ENCODE measurements around the gene SLC6A4. TPM values are rescaled to one million over a fixed set of nuclear protein-coding genes. Genes with fewer than 3 reads are reported as not detected.

SLC6A4 gene
- total RNA-seq, 1 donor from 2014 or later, result not detected

DNA sequence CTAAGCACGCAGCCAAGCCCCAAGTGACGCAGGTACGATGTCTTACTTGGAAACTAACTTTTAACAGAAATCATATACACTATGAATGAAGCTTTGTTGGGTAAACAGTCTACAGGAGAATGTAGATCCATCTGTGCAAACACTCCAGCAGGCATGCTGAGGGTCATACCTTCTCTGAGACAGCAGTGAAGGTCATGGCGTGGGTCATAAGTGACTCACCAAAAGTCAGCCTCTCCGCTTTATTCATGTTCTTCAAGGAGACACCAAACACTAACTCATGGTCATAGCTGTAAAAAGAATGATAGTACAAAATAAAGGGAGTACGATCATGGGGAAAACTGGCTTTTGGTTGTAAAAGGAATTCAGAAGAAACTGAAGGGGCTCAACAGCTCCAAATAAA, 35.6 kb upstream of the SLC6A4 start:
- TF ChIP-seq, protein P1, sequence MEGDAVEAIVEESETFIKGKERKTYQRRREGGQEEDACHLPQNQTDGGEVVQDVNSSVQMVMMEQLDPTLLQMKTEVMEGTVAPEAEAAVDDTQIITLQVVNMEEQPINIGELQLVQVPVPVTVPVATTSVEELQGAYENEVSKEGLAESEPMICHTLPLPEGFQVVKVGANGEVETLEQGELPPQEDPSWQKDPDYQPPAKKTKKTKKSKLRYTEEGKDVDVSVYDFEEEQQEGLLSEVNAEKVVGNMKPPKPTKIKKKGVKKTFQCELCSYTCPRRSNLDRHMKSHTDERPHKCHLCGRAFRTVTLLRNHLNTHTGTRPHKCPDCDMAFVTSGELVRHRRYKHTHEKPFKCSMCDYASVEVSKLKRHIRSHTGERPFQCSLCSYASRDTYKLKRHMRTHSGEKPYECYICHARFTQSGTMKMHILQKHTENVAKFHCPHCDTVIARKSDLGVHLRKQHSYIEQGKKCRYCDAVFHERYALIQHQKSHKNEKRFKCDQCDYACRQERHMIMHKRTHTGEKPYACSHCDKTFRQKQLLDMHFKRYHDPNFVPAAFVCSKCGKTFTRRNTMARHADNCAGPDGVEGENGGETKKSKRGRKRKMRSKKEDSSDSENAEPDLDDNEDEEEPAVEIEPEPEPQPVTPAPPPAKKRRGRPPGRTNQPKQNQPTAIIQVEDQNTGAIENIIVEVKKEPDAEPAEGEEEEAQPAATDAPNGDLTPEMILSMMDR (conservative IDR thresholded peaks at IDR 0.05; ENCODE audit: low read depth, low read length), result no peak
- DNase-seq (ENCODE audit: low read depth), result no peak
- H3K4me3 ChIP-seq (ENCODE audit: low read depth, low read length), result no peak overlapping the region

GRCh38 chr17:30267625-30268024, 32.1 kb upstream of the SLC6A4 start:
- no peak for DNase-seq (ENCODE audit: low read depth)
- H3K4me3 ChIP-seq (ENCODE audit: low read depth, low read length), result no peak overlapping the region
- TF ChIP-seq, protein P1 (conservative IDR thresholded peaks at IDR 0.05; ENCODE audit: low read depth, low read length), result no peak

DNA sequence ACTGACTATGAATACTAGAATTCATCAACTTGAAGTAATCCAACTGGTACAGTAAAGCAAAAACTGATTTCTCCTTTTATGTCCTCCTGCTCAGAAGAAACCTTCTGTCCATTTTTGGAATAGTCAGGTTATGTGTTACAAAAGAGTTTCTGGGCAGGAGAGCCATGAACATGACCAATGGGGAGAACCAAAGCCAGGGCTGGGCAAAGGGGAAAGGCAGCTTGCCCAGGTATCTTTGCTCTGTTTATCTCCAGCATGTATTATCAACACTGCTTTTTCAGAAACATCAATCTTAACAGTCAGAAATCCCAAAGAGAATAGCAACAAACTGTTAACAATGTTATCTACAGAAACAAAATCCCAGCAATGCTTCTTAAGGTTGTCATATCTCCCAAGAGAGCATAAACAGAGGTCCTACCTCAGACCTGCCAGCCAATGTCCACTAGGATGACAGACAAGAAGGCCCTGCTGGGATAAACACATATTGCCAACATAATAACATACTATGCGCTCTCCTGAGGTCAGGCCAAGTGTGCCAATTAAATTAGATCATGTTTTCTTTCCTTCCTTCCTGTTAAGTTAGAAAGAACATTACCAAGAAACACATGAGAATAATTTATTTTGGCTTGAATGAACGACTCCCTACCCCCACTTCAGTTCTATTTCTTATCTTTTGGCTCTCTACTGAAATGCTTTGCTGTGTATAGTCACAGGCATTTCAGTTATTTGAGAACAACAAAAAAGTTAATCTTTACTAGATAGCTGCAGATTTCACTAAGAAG, 28.2 kb upstream of the SLC6A4 start:
- peak; percentile 52 for DNase-seq (ENCODE audit: low read depth)
- no peak overlapping the region for H3K4me3 ChIP-seq (ENCODE audit: low read depth, low read length)
- TF ChIP-seq, protein P1 (conservative IDR thresholded peaks at IDR 0.05; ENCODE audit: low read depth, low read length), result no peak

DNA sequence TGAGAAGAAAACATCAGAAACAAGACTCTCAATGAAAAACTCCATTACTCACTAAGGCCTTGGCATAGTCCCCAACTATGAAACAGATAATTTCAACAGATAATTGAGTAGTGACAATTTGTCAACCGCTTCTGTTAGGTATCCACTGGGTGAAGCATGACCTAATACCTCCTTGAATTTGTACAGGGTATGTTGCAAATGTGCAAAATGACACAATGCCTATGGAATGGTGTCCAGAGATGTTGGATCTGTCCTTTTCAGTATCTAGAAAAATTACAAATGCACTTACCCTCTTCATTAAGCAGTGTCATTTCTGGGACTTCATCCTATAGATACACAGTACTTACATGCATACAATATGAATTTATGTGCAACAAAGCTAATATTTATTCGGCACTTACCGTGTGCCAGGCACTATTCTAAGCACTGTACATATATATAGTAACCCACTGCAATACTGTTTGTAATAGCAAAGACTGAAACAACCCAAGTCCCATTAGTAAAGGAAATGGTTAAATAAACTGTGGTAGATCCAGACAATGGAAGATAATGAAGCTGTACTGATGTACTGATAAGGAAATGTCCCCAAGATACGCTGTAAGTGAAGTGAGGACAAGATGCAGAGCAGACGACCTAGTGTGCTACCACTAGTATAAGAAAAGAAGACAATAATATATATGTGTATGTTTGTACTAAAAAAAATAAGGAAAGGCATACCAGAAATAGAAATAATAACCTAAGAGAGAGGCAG, 21.4 kb upstream of the SLC6A4 start:
- no peak overlapping the region for H3K4me3 ChIP-seq (ENCODE audit: low read depth, low read length)
- DNase-seq (ENCODE audit: low read depth), result no peak
- TF ChIP-seq, protein P1 (conservative IDR thresholded peaks at IDR 0.05; ENCODE audit: low read depth, low read length), result no peak

- no peak for DNase-seq (ENCODE audit: low read depth)
- TF ChIP-seq, protein P1 (conservative IDR thresholded peaks at IDR 0.05; ENCODE audit: low read depth, low read length), result no peak
- H3K4me3 ChIP-seq (ENCODE audit: low read depth, low read length), result no peak overlapping the region
These were observed 18.7 kb upstream of the SLC6A4 start for GRCh38 chr17:30254150-30254549.

DNA sequence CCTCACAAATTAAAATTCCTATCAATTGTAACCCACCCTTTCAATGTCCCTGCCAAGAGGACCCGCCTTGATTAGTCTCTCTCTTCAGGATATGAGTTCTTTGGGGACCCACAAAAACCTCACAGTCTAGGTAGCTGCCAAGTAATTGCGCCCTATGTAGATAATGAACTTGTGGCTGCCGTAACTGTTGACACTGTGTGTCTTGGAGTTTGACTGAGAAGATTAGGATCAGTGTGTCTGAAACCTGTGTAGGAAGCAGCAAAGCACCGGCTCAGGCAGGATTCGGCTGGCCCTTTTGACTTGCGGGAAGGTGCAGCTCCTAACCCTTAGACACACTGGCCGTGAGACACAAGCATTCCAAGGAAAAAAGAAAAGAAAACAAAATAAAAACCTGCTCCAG, 17.8 kb upstream of the SLC6A4 start:
- DNase-seq (ENCODE audit: low read depth), result no peak
- H3K4me3 ChIP-seq (ENCODE audit: low read depth, low read length), result no peak overlapping the region
- TF ChIP-seq, protein P1 (conservative IDR thresholded peaks at IDR 0.05; ENCODE audit: low read depth, low read length), result no peak
